ENCODE measurements around the gene METTL25B.
"Not testable (repeated sequence)": the region's sequence is repeated elsewhere in the genome, so short reads cannot be mapped to it uniquely, and the experiment has no call there.

METTL25B gene

DNA sequence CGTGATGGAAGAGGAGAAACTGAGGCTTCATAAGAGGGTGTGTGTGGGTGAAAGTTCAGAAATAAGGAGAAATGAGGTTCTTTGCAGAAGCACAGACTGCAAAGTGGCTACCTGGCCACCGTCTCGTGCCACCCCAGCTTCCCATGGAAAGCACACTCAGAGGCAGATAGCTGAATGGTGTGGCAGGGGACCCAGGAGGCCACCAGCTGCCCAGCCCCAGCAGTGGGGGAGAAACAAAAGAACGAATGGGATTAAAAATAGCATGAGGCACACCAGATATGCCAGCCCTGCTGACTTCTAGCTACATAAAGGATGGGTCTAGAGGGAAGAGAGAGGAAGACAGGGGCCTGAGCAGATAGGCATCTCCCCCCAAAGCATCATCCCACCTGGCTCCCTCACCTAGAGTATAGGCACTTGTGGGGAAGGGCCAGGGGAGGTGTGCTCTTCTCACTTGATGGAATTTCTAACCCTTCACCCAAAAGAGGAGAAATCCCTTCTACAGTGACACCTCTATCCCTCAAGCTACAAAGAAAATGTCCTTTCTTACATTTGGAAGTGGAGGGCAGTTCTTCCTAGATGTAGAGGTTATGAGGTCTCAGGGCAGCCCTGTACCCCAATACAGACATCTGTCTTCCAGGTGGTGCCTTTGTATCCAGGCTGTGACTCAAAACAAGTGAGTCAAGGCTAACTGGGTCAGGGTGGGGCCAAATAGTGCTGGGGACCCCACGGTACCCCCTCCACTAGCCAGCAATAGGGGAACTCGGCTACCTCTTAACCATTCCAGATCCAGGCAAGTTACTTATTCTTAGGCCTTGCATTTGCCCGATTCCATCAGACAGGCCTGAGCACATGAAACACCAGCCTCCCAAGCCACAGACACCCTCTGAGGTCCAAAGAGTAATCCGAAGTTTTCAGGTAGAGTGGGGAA lies 19.7 kb downstream of the METTL25B start:
- no peak for DNase-seq (ENCODE audit: low spot score)
- no peak for FAIRE-seq

DNA sequence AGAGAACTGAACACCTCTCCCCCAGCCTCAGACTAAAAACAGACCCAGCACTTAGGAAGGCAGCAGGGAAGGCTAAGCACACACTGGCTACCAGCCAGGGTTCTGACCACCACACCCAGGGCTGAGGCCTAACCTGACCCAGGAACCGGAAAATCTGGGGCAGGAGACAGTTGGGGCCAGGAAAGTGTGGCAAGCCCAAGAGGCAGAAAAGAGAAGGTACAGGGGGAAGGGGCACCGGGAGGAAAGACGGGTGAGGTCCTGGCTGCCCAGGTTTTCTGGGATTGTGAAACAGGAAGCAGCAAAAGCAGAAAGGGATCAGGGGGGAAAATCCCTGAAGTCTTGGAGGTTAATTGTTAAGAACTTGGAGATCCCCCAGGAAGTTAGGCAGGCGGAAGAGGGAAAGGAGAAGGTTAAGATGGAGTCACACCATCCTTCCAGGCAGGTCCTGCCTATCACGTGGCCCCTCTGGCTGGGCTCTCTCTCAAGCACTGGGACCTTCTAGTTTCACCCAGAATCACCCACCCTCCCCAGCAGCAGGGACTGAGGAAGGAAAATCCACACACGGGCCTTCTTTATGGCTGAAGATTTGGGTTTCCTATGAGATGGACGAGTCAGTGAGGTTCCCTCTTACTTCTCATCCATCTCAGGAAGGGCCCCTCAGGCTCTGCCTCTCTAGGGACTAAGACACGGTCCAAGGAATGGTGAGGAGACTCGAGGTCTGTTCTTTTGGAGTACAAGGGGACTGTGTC lies 20.6 kb downstream of the METTL25B start:
- no peak for DNase-seq (ENCODE audit: low spot score)
- FAIRE-seq = no peak

DNA sequence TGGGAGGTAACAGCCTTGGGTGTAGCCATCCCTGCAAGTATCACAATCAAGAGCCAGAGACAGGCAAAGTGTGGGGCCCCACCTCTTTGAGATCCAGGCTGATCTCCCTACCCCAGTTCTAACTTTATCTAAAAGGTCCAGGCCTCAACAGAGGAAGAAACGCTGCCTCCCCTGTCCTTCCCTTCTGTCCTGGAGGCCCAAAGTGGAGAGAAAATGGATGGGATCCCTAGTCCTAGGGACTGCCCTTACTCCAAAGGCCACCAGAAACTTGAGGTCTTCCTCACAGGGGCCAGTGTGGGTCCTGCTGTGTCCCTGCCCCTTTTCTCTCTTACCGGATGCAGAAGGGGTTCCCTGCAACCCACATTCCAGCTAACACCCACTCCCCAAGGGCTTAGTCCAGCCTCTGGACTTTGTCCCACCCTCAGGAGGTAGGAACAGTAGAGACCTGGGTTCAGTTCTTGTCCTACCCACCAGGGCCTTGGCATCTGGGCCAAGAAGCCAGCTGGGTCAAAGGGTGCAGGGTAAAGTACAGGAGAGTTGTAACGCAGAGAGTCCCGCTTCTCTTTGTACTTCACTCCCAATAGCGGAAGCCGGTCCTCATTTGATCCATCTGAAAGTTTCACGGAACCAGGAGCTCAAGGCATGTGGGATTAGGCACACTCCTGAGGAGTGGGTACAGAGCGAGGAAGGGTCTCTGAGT lies 21.3 kb downstream of the METTL25B start:
- FAIRE-seq = no peak

DNA sequence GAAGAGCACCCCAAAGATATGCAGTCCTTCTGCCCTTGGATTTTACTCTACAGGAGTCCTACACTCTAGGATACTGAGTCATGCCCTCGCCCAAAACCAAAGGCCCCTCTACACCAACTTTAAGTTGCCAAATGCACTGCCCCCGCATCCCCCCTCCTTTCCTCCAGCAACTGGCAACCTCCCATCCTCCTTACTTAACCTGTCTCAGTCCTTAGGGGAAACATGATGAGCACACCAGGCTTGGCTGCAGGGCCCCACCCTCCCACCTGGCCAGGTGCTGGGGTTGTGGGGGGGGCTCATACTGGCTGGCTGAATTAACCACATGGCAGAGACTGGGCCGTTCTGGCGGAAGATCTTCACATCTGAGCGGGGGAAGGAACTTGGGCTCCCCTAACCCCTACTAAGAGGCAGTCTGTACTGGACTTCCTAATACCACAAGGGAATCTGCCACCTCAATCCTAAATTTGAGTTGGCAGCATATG lies 22.0 kb downstream of the METTL25B start:
- DNase-seq (ENCODE audit: low spot score) (no peak), FAIRE-seq (no peak)

More for the DNA sequence above, 21.3 kb downstream of the METTL25B start:
- no peak for DNase-seq (ENCODE audit: low spot score)

DNA sequence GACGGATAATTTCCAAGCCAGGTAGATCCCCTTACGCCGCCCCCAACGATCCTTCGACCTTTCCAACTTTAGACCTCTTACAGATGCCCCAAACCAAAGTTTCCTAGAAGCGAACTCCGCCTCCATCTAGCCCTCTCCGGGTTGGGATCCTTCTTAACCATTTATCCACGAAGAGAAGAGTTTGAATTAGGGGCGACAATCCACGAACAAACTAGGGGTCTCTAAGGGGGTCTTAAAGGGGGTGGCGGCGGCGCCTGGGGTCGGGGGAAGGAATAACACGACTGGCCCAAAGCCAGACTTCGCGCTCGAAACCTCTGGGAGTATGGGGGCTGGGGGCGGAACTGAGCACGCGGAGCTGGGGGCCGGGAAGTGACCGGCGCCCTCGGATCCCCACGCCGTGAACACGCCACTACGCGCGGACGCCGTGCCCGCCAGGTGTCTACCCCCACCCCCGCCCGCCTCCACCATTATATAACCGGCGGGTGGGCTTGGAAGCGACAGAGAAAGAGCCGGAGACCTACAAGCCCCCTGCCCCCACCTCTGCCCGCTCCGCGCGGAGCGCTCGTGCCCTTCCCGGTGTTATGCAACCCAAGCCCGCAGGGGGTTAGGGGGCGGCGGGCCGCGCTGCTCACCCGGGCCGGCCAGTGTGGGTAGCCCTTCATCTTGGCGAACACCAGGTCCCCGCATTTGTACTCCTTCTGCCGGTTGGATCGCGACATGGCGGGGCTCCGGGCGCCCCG lies 22.6 kb downstream of the METTL25B start:
- FAIRE-seq (no peak), DNase-seq (ENCODE audit: low spot score) (no peak)

DNA sequence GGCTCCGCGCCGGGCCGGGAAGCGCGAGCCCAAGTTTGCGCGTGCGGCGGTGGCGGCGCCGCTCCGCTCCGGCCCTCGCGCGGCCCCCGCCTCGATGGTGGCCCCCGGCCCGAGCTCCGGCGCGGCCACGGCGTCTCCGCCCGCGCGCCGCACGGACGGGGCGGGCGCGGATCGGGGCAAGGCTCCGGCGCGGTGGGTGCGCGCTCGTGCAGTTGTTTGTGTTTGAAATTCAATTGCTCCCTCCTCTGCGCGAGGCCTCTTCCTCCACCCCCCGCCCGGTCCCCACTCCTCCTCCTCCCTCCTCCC lies 23.1 kb downstream of the METTL25B start, which contains the start of gene HDGF:
TSS of gene HDGF (minus strand) at position 225 of the 306 bp plus-strand sequence. CDS start 246 bp downstream, outside the sequence.
- FAIRE-seq = no peak

DNA sequence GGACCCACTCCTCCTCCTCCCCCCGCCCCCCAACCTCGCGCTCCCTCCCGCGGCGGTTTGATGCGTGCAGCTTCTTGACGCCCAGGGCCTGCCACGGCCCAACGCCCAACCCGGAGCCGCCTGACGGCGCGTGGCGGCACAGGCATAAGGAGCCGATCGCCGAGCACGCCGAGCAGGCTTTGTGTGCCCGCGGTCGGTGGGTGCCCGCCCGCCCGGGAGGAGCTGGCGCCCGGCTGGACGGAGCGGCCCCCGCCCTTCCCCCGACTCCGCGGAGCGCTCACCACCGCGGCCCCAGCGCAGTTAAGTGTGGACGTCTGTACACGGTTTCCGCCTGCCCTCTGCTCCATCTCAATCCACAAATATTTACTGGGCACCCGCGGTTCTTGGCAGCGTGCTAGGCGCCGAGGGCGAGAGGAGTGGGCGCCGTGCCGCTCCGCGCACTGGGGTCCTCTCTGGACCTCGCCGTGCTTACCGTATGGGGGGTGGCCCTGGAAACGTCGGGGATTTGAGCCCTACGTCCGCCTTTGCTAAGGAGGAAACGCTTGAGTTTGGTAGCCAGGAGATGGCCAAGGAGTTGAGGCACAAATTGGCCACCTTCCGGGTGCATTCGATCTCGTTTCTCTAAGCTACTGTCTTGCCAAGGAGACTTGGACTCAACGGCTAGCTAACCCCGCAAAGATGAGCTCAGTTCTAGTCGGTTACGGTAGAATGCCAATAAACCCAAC lies 23.6 kb downstream of the METTL25B start:
- DNase-seq (ENCODE audit: low spot score) (peak; percentile 95), FAIRE-seq (no peak)

More for the DNA sequence above, 23.1 kb downstream of the METTL25B start, which contains the start of gene HDGF:
- no peak for DNase-seq (ENCODE audit: low spot score)

DNA sequence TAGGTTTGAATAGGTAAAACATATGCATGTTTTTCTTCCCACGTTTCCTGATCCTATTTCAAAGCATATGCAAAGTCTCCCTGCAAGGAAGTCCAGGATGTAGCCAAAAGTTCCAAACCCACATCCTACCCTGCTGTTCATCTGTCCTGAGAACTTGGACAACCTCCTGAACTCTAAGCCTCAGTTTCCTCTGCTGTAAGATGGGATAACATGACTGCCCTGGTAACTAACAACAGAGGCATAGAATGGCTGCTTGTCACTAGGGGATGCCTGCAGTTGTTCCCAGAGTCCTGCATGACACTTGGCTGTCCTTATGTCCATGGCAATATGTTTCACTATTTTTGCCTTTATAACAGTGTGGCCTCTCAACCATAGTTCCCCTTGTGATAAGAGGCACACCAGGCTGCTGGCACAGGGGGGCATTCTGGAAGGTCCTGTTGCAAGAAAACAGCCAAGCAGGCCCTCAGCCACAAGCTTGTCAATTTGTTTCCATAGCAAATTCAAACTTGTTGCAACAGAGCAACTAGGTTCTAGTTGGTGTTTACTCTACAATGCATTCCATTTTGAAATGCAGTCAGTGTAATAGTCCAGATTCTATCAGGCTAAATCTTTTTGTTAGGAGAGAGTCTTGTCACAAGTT lies 24.7 kb downstream of the METTL25B start:
- DNase-seq (ENCODE audit: low spot score) (no peak), FAIRE-seq (no peak)

DNA sequence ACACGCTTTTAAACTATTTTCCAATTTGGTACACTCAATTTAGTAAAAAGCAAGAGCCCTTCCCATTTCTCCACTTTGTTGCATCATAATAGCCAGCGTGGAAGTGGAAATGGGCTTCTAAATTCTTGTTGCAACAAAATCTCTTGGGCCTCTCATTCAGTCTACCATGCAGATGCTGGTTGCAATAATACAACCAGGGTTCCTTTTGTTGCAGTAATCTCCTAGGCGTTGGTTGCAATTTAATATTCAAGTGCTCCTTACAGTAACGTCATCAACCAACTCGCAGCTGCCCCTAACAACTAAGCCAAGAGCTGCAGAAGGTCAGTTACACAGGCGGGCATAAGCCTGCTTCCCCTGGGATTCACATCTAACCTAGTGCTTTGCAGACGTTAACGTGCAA lies 25.9 kb downstream of the METTL25B start:
- no peak for FAIRE-seq
- DNase-seq (ENCODE audit: low spot score) = no peak

DNA sequence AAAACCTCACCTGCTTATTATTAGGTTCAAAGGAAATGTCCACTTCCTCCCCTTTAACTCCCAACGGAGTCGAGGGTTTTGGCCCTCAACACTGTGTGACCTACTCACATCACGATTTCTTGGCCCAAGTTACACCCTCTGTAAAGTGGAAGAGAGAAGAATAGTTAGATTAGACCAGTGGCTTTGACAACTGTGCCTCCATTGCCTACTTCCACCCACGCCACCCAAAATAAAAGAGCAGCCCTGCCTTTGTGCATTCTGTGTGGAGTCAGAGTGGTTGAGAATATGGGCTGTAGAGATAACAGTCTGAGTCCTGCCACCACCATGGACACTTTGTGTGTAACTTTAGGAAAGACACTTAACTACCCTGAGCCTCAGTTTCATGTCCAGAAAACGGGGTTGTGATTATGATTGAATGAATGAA lies 27.3 kb downstream of the METTL25B start:
- no peak for DNase-seq (ENCODE audit: low spot score)
- no peak for FAIRE-seq

DNA sequence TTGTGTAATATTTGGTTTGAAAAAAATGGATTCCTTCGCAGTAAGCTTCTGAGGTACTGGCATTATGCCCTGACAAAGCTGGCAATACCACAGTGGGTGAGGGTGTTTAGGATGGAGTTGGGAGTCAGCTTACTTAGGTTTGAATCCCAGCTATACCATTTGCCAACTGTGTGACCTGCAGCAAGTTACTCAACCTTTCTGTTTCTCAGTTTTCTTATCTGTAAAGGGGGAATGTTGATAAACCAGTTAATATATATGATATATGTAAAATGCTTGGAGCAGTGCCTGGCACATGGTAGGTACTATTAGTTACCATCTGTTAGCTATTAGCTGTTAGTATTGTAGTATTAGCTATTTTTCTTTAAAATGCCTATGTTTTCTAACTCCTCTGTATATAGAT lies 28.1 kb downstream of the METTL25B start:
- no peak for FAIRE-seq
- no peak for DNase-seq (ENCODE audit: low spot score)

DNA sequence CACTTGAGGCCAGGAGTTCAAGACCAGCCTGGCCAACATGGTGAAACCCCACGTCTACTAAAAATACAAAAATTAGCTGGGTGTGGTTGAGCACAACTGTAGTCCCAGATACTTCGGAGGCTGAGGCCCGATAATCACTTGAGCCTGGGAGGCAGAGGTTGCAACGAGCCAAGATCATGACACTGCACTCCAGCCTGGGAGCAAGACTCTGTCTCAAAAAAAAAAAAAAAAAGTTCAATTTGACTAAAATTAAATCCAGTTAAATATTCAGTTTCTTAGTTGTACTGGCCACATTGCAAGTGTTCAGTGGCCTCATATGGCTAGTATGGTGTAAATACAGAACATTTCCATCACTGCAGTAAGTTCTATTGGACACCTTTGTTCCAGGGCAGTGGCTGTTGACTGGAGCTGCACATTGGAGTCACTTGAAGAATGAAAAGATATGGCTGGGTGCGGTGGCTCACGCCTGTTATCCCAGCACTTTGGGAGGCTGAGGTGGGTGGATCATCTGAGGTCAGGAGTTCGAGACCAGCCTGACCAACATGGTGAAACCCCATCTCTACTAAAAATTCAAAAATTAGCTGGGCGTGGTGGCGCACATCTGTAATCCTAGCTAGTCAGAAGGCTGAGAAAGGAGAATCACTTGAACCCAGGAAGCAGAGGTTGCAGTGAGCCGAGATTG lies 29.4 kb downstream of the METTL25B start:
- DNase-seq (ENCODE audit: low spot score); FAIRE-seq: not testable (repeated sequence)

DNA sequence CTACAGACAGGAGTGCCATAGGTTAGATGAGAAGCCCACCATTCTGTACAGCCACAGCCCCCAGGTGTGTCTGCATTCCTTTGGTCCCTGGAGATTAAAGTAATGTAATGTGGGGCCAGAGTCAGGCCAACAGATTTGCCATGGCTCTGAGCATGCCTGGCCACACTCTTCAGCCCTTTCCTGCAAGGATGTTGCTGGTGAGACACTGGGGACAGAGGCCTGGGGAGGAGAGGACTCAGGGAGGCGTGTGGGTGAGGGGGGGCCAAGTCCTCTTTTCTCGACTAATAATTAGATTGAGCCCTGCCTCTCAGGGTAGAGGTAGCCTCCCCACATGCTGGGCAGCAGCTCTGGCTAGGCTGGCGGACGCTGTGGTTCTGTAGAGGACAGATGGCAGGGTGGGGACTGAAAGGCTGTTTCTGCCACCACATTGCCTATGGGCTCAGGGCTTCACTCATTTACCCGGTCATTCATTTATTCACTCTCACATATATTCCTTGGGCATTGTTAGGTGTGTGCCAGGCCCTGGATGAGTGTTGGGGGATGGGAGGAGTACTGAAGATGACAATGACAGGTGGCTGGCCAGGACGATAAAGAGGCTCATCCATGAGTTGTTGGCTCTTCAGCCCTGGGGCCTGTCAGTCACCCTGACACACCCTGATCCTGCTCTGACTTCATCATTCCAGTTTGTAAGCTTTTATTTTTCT lies 32.0 kb downstream of the METTL25B start:
- DNase-seq (ENCODE audit: low spot score) = no peak
- FAIRE-seq = no peak

DNA sequence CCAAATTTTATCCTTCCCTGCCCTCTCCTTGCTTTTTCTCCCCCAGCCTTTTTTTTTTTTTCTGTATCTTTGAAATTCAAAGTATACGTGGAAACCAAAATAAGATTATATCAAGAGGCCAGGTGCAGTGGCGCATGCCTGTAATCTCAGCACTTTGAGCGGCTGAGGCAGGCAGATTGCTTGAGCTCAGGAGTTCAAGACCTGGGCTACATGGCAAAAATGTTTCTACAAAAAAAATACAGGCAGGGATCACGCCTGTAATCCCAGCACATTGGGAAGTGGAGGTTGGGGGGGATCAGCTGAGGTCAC lies 32.5 kb downstream of the METTL25B start:
- no peak for FAIRE-seq

DNA sequence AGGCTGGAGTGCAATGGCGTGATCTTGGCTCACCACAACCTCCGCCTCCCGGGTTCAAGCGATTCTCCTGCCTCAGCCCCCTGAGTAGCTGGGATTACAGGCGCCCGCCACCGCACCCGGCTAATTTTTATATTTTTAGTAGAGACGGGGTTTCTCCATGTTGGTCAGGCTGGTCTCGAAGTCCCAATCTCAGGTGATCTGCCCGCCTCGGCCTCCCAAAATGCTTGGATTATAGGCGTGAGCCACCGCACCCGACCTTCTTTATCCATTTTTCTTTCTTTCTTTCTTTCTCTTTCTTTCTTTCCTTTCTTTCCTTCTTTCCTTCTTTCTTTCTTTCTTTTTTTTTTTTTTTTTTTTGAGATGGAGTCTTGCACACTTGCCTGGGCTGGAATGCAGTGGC lies 36.9 kb downstream of the METTL25B start:
- not testable (repeated sequence) for FAIRE-seq

More for the DNA sequence above, 32.5 kb downstream of the METTL25B start:
- no peak for DNase-seq (ENCODE audit: low spot score)

DNA sequence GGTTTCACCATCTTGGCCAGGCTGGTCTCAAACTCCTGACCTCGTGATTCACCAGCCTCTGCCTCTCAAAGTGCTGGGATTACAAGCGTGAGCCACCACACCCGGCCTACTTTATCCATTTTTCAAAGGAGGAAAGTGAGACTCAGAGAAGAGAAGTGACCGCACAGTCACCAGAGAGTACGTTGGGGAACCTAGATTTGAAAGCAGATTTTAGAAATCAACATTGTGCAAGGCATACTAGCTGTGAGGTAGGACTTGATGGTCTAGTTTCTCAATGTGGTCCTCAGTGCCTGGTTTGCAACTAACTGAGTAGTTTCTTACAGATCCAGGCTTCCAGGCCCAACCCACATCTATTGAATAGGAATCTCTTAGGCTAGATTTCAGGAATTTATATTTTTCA lies 37.4 kb downstream of the METTL25B start:
- FAIRE-seq (no peak), DNase-seq (ENCODE audit: low spot score) (no peak)

More for the DNA sequence above, 36.9 kb downstream of the METTL25B start:
- not testable (repeated sequence) for DNase-seq (ENCODE audit: low spot score)

DNA sequence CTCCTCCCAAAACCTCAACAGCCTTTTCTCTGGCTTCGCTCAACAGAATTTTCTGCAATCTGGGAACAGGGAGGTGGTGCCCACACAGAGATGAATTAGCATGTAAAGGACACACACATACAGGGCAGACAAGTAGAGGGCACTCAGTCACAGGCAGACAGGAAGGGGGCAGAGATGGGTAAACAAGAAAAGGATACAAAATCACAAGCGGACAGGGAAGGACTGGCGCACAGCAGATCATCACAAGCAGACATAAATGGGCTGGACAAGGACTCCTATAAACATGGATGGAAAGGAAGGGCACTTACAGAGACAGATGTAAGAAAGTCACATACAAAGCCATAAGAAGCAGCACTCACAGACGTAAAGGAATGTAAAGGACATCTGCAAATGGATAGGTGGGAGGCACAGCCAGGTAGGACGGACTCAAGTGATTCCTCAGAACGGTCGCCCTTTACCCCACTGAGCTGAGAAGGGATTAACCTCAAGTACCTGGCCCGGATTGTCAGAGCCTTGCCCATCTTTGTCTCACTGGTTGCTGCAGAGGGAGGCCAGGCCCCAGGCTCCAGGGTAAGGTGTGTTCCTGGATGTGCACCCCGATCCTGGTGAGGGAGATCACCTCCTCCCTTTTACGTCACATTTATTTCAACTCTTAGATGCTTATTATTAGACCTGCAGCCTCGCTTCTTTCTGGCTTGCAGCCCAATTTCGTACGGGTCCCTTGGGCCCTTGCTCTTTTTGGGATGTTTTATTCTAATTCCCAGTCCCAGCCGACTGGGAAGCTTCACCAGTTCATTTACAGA lies 38.2 kb downstream of the METTL25B start:
- DNase-seq (ENCODE audit: low spot score) (peak; percentile 15), FAIRE-seq (no peak)
